Measurements from ENCODE around the gene NMT1. TPM values are rescaled to one million over a fixed set of nuclear protein-coding genes. Genes with fewer than 3 reads are reported as not detected.

Gene NMT1
- total RNA-seq, 1 donor from 2014 or later: 80.6 TPM

- Mint-ChIP-seq H3K4me1 (peaks cover 11% of the 10 kb centered on the region), H3K36me3 (peaks cover 29% of the 10 kb centered on the region), H3K27me3 (ENCODE audit: low read depth) (no peaks in the 10 kb centered on the region), H3K9me3 (no peaks in the 10 kb centered on the region), H3K27ac (peak overlapping the region; percentile 60), H3K4me3 (no peak overlapping the region)
- DNase-seq (ENCODE audit: low spot score in 2 of 2, unreplicated experiment in 2 of 2): no peak
- no peak for TF ChIP-seq CTCF (IDR thresholded peaks at IDR 0.05; ENCODE audit: unreplicated experiment)
These were observed 29.6 kb upstream of the NMT1 start for GRCh38 chr17:45031231-45032173.

GRCh38 chr17:45032174-45032541 is 29.0 kb upstream of the NMT1 start:
- no peak for TF ChIP-seq CTCF (IDR thresholded peaks at IDR 0.05; ENCODE audit: unreplicated experiment)
- H3K27me3 Mint-ChIP-seq (ENCODE audit: low read depth): no peaks in the 10 kb centered on the region
- peaks cover 15% of the 10 kb centered on the region for H3K4me1 Mint-ChIP-seq
- H3K9me3 Mint-ChIP-seq: no peaks in the 10 kb centered on the region
- H3K36me3 Mint-ChIP-seq: peaks cover 25% of the 10 kb centered on the region
- no peak overlapping the region for H3K4me3 Mint-ChIP-seq
- peak overlapping the region; percentile 60 for H3K27ac Mint-ChIP-seq
- DNase-seq (ENCODE audit: low spot score in 2 of 2, unreplicated experiment in 2 of 2): no peak

- Mint-ChIP-seq H3K36me3 (peaks cover 25% of the 10 kb centered on the region), H3K27ac (peak overlapping the region; percentile 71), H3K4me3 (no peak overlapping the region), H3K27me3 (ENCODE audit: low read depth) (no peaks in the 10 kb centered on the region), H3K4me1 (peaks cover 29% of the 10 kb centered on the region), H3K9me3 (no peaks in the 10 kb centered on the region)
- TF ChIP-seq CTCF (IDR thresholded peaks at IDR 0.05; ENCODE audit: unreplicated experiment): no peak
- no peak for DNase-seq (ENCODE audit: low spot score in 2 of 2, unreplicated experiment in 2 of 2)
These were observed 26.5 kb upstream of the NMT1 start for GRCh38 chr17:45034599-45034998.

- no peak overlapping the region for H3K27ac Mint-ChIP-seq
- TF ChIP-seq CTCF (IDR thresholded peaks at IDR 0.05; ENCODE audit: unreplicated experiment): no peak
These were observed 25.3 kb upstream of the NMT1 start for GRCh38 chr17:45035848-45036247.

GRCh38 chr17:45036691-45037090 is 24.4 kb upstream of the NMT1 start:
- peaks cover 25% of the 10 kb centered on the region for H3K4me1 Mint-ChIP-seq
- H3K27ac Mint-ChIP-seq: peak overlapping the region; percentile 79
- DNase-seq (ENCODE audit: low spot score in 2 of 2, unreplicated experiment in 2 of 2): no peak
- peaks cover 18% of the 10 kb centered on the region for H3K36me3 Mint-ChIP-seq
- TF ChIP-seq CTCF (IDR thresholded peaks at IDR 0.05; ENCODE audit: unreplicated experiment): no peak
- no peaks in the 10 kb centered on the region for H3K27me3 Mint-ChIP-seq (ENCODE audit: low read depth)
- no peaks in the 10 kb centered on the region for H3K9me3 Mint-ChIP-seq
- H3K4me3 Mint-ChIP-seq: no peak overlapping the region

More at GRCh38 chr17:45035848-45036247, 25.3 kb upstream of the NMT1 start:
- H3K36me3 Mint-ChIP-seq: peaks cover 22% of the 10 kb centered on the region
- H3K27me3 Mint-ChIP-seq (ENCODE audit: low read depth): no peaks in the 10 kb centered on the region
- DNase-seq (ENCODE audit: low spot score in 2 of 2, unreplicated experiment in 2 of 2): no peak
- H3K4me1 Mint-ChIP-seq: peaks cover 29% of the 10 kb centered on the region
- no peak overlapping the region for H3K4me3 Mint-ChIP-seq
- H3K9me3 Mint-ChIP-seq: no peaks in the 10 kb centered on the region
